ENCODE measurements around the gene ABCD4.
"Not testable (repeated sequence)": the region's sequence is repeated elsewhere in the genome, so short reads cannot be mapped to it uniquely, and the experiment has no call there.

The ABCD4 gene

GRCh38 chr14:74290415-74290814 lies 12.3 kb downstream of the ABCD4 start:
- TF ChIP-seq CTCF (IDR thresholded peaks at IDR 0.05; ENCODE audit: low read depth, low read length, missing control alignments) = peak; percentile 53
- DNase-seq (ENCODE audit: low read depth) = no peak
- H3K4me3 ChIP-seq (ENCODE audit: low read depth, low read length) = no peak overlapping the region

GRCh38 chr14:74289801-74290200 lies 12.9 kb downstream of the ABCD4 start:
- no peak for TF ChIP-seq CTCF (IDR thresholded peaks at IDR 0.05; ENCODE audit: low read depth, low read length, missing control alignments)
- no peak overlapping the region for H3K4me3 ChIP-seq (ENCODE audit: low read depth, low read length)
- DNase-seq (ENCODE audit: low read depth) = no peak

- DNase-seq (ENCODE audit: low read depth) = no peak
- no peak overlapping the region for H3K4me3 ChIP-seq (ENCODE audit: low read depth, low read length)
- no peak for TF ChIP-seq CTCF (IDR thresholded peaks at IDR 0.05; ENCODE audit: low read depth, low read length, missing control alignments)
These were observed 16.0 kb downstream of the ABCD4 start for GRCh38 chr14:74286736-74287135.

- no peak for TF ChIP-seq CTCF (IDR thresholded peaks at IDR 0.05; ENCODE audit: low read depth, low read length, missing control alignments)
- no peak for DNase-seq (ENCODE audit: low read depth)
- no peak overlapping the region for H3K4me3 ChIP-seq (ENCODE audit: low read depth, low read length)
These were observed 21.7 kb downstream of the ABCD4 start for GRCh38 chr14:74281069-74281468.

GRCh38 chr14:74278080-74278479 lies 24.7 kb downstream of the ABCD4 start:
- DNase-seq (ENCODE audit: low read depth) = no peak
- no peak for TF ChIP-seq CTCF (IDR thresholded peaks at IDR 0.05; ENCODE audit: low read depth, low read length, missing control alignments)

GRCh38 chr14:74275241-74275841 lies 27.4 kb downstream of the ABCD4 start:
- no peak for DNase-seq (ENCODE audit: low read depth)
- no peak for TF ChIP-seq CTCF (IDR thresholded peaks at IDR 0.05; ENCODE audit: low read depth, low read length, missing control alignments)
- H3K4me3 ChIP-seq (ENCODE audit: low read depth, low read length) = no peak overlapping the region

More at GRCh38 chr14:74278080-74278479, 24.7 kb downstream of the ABCD4 start:
- H3K4me3 ChIP-seq (ENCODE audit: low read depth, low read length) = no peak overlapping the region

- no peak for TF ChIP-seq CTCF (IDR thresholded peaks at IDR 0.05; ENCODE audit: low read depth, low read length, missing control alignments)
- H3K4me3 ChIP-seq (ENCODE audit: low read depth, low read length) = no peak overlapping the region
- no peak for DNase-seq (ENCODE audit: low read depth)
These were observed 31.4 kb downstream of the ABCD4 start for GRCh38 chr14:74271365-74271764.

GRCh38 chr14:74270382-74271177 lies 32.2 kb downstream of the ABCD4 start:
- not testable (repeated sequence) for DNase-seq (ENCODE audit: low read depth); H3K4me3 ChIP-seq (ENCODE audit: low read depth, low read length)
